Upper lobe of right lung (tissue), 1 donor: ENCODE results near the gene NFKBIL1. TPM values are rescaled to one million over a fixed set of nuclear protein-coding genes. Genes with fewer than 3 reads are reported as not detected.

Experiments
- ATAC-seq: fragments of 200-7000 bp; cut with Tn5 transposase; one replicate; pipeline ENCODE4 v1.9.1; 2020; ENCODE audit warnings: mild to moderate bottlenecking, moderate library complexity
- DNase-seq: peaks from one replicate; pipeline ENCODE4 v3.0.0-alpha.2; 2020
- H3K27ac ChIP-seq: fragments of 200-600 bp; one replicate; pipeline ENCODE4 v1.8.0; 2022
- H3K27me3 ChIP-seq: fragments of 200-600 bp; one replicate; pipeline ENCODE4 v1.8.0; 2022; ENCODE audit warnings: mild to moderate bottlenecking
- H3K36me3 ChIP-seq: fragments of 200-600 bp; one replicate; pipeline ENCODE4 v1.8.0; 2022
- H3K4me1 ChIP-seq: fragments of 200-600 bp; one replicate; pipeline ENCODE4 v1.8.0; 2022
- H3K4me3 ChIP-seq: fragments of 200-600 bp; one replicate; pipeline ENCODE4 v1.8.0; 2022; ENCODE audit warnings: mild to moderate bottlenecking
- H3K9me3 ChIP-seq: fragments of 200-600 bp; one replicate; pipeline ENCODE4 v1.8.0; 2022
- intact Hi-C: fragments of 100-400 bp; cut with DNase I; formaldehyde crosslinking; loops from one replicate; pipeline ENCODE4 v1.11.0; 2022
- total RNA-seq: library from RNA; stranded (reverse); fragmentation: NEBNext Ultra II Directional; extraction: Animal tissue kit (Norgen Biotek cat#: 25700); gene quantifications from one replicate; pipeline ENCODE4 v1.2.1, GENCODE V29; 2021
- TF ChIP-seq, protein P1 (sequence below): fragments of 200-600 bp; IDR thresholded peaks from one replicate; pipeline ENCODE4 v1.8.0; 2022; ENCODE audit warnings: antibody characterized with exemption
- donor health status: DM: no; HTN: yes; CAD: no; lungs with severe emphysema.

Gene NFKBIL1
- total RNA-seq, 1 donor from 2014 or later, result 22.6 TPM

DNA sequence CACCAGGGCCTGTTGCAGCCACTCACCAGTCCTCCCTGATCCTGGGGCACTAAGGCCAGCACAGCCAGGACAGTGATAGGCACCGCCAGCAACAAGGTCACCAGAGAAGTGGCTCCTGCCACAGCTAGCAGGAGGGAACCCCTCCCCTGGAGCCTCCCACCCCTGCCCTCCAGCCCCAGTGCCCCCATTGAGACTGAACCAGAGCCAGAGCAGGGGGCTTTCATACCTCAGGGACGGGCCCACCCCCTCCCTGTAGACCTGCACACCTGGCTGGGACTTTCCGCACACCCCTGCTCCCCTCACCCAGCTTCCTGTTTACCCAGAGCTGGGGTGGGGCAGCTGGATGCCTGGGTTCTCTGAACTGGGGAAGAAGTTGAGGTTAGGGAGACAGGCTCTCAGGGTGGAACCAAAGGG, 34.8 kb downstream of the NFKBIL1 start, which contains the start of gene LTB:
Gene LTB, minus strand, starts transcription at position 195 of the 414 bp plus-strand sequence. Its CDS starts 7 bp downstream, at position 188.
- ATAC-seq (no peak), DNase-seq (no peak)
- intact Hi-C loops, result no loop called here
- Histone ChIP-seq H3K4me3 (peak within 1 kb of the TSS; percentile 73), H3K4me1 (peaks cover 12% of the 10 kb centered on the region), H3K36me3 (no peaks in the 10 kb centered on the region), H3K9me3 (no peaks in the 10 kb centered on the region), H3K27ac (peak within 1 kb of the TSS; percentile 84), H3K27me3 (no peaks in the 10 kb centered on the region)
- TF ChIP-seq, protein P1, sequence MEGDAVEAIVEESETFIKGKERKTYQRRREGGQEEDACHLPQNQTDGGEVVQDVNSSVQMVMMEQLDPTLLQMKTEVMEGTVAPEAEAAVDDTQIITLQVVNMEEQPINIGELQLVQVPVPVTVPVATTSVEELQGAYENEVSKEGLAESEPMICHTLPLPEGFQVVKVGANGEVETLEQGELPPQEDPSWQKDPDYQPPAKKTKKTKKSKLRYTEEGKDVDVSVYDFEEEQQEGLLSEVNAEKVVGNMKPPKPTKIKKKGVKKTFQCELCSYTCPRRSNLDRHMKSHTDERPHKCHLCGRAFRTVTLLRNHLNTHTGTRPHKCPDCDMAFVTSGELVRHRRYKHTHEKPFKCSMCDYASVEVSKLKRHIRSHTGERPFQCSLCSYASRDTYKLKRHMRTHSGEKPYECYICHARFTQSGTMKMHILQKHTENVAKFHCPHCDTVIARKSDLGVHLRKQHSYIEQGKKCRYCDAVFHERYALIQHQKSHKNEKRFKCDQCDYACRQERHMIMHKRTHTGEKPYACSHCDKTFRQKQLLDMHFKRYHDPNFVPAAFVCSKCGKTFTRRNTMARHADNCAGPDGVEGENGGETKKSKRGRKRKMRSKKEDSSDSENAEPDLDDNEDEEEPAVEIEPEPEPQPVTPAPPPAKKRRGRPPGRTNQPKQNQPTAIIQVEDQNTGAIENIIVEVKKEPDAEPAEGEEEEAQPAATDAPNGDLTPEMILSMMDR, result no peak

DNA sequence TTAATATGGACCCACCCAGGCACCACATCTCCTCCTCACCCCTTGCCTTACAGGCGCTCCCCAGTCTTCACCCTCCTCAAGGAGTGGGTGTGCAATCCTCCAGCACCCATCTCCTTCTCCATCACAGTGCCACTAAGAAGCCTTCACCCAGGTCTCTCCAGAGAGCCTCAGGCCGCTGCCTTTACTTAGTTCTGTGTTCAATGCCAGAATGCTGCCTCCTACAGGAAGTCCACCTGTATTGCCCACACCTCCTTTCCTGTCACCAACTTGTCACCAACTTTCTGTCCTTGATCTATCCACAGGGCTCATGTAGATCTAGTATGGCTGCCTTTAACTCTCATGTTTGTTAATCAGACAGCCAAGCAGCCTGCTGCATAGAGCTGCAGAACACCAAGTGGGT, 38.1 kb downstream of the NFKBIL1 start:
- no peaks in the 10 kb centered on the region for H3K27me3 ChIP-seq
- no peaks in the 10 kb centered on the region for H3K9me3 ChIP-seq
- H3K36me3 ChIP-seq, result no peaks in the 10 kb centered on the region
- intact Hi-C loops, result no loop called here
- no peak for DNase-seq
- no peak overlapping the region for H3K4me3 ChIP-seq
- H3K27ac ChIP-seq, result peak overlapping the region; percentile 60
- H3K4me1 ChIP-seq, result peaks cover 16% of the 10 kb centered on the region
- ATAC-seq, result no peak
- TF ChIP-seq, protein P1, result peak; percentile 22

DNA sequence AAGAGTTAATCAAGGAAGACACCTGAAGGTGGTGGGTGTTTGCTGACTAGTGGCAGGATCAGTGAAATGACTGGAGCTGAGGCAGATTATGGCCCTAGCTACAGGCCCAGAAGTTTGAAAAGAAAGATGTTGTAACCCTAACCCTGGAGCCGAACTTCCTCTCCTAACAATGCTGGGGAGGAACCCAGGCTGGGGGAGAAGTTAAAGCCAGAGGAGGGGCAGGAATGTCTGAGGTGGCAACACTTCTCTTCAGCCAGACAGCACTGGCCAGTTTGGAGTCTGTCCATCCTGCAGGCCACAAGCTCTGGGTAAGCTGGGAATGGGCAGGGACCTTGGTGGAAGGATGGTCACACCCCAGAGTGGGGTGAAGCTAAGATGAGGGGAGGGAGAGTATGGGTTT, 38.6 kb downstream of the NFKBIL1 start, which contains the start of gene LST1:
Gene LST1, plus strand, starts transcription at position 270 of the 400 bp plus-strand sequence. CDS start 1,023 bp downstream, outside the sequence.
- Histone ChIP-seq H3K36me3 (no peaks in the 10 kb centered on the region), H3K27ac (peak within 1 kb of the TSS; percentile 60), H3K9me3 (no peaks in the 10 kb centered on the region), H3K27me3 (no peaks in the 10 kb centered on the region), H3K4me3 (peak within 1 kb of the TSS; percentile 35), H3K4me1 (peaks cover 16% of the 10 kb centered on the region)
- ATAC-seq (peak; percentile 71), DNase-seq (peak; percentile 64)
- intact Hi-C loops, result no loop called here
- TF ChIP-seq, protein P1, result no peak

DNA sequence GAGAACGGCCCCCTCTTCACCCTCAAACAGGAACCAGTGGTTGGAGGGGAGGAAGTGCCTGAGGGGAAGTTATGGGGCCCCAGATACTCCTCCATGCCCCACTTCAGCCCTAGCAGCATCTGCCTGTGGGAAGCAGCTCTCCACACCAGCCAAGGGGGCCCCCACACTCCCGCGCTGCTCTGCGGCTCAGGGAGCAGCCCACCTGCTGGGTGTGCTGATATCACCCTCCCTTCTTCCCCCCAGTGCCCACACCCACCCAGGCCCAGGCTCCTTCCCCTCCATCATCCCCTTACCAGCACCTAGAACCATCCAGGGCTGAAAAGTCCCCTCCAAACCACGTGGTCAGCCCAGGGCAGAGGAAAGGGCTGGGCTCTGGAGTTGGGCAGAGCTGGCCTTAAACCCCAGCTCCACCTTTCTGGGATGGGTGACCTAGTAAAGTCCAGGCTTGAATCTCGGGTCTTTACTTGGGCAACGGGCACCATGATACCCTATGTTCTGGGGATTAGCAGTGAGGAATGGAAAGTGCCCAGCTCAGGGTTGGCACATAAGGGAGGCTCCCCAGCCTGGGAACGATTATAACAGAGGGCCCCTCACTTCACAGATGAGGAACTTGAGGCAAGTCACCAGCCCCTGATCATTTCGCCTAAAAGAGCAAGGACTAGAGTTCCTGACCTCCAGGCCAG, 39.3 kb downstream of the NFKBIL1 start:
- intact Hi-C loops, result no loop called here
- H3K36me3 ChIP-seq, result no peaks in the 10 kb centered on the region
- H3K27me3 ChIP-seq, result no peaks in the 10 kb centered on the region
- peak overlapping the region; percentile 60 for H3K27ac ChIP-seq
- no peaks in the 10 kb centered on the region for H3K9me3 ChIP-seq
- TF ChIP-seq, protein P1, result no peak
- H3K4me1 ChIP-seq, result peaks cover 12% of the 10 kb centered on the region
- DNase-seq (peak; percentile 68), ATAC-seq (peak; percentile 80)
- peak overlapping the region; percentile 35 for H3K4me3 ChIP-seq

DNA sequence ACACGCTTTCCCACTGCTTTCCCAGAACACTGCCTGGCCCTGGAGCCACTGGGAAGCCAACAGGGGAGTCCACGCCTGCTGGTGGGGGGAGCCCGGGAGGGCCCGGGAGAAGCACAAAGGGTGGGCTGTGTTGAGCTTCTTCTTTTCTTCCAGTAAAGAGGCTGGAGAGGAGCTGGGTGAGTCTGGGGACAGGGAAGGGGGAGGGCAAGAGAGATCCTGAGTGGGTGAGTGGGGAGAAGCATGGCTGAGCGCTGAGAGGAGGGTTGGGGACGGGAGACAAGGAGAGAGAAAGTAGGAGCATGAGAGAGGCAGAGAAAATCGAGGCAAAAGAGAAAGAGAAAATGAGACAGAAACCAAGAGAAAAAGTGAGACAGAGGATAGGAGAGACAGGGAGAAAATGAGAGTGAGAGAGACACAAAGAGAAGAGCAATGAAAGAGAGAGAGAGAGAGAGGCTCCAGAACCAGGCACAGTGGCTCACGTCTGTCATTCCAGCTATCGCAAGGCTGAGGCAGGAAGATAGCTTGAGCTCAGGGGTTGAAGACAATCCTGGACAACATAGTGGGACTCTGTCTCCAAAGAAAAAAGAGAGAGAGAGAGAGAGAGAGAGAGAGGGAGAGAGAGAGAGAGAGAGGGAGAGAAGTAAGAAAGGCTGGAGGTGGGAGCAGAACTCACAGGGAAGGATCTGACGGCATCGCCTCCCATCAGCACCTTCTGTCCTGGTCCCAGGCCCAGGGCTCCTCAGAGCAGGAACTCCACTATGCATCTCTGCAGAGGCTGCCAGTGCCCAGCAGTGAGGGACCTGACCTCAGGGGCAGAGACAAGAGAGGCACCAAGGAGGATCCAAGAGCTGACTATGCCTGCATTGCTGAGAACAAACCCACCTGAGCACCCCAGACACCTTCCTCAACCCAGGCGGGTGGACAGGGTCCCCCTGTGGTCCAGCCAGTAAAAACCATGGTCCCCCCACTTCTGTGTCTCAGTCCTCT, 40.7 kb downstream of the NFKBIL1 start:
- no peaks in the 10 kb centered on the region for H3K27me3 ChIP-seq
- no peaks in the 10 kb centered on the region for H3K36me3 ChIP-seq
- DNase-seq (no peak), ATAC-seq (no peak)
- TF ChIP-seq, protein P1, result no peak
- peak overlapping the region; percentile 60 for H3K27ac ChIP-seq
- H3K9me3 ChIP-seq, result no peaks in the 10 kb centered on the region
- intact Hi-C loops, result no loop called here
- peak overlapping the region; percentile 35 for H3K4me3 ChIP-seq
- peaks cover 10% of the 10 kb centered on the region for H3K4me1 ChIP-seq
